CD4-positive, alpha-beta memory T cell (primary cell): ENCODE data around the gene PCDHB8. TPM values are rescaled to one million over a fixed set of nuclear protein-coding genes. Genes with fewer than 3 reads are reported as not detected.
"Not testable (repeated sequence)": the region's sequence is repeated elsewhere in the genome, so short reads cannot be mapped to it uniquely, and the experiment has no call there.

Experiments
- CTCF ChIA-PET: fragments of 350-600 bp; sonication (Branson Sonifier 250); formaldehyde crosslinking; loops from one replicate; lab custom pipeline; 2021; ENCODE audit warnings: inconsistent platforms; ENCODE audit not compliant: partially characterized antibody; lab: Charles Lee
- POLR2A ChIA-PET: fragments of 350-600 bp; sonication (Branson Sonifier 250); formaldehyde crosslinking; loops from one replicate; lab custom pipeline; 2021; ENCODE audit not compliant: partially characterized antibody; lab: Charles Lee
- DNase-seq, 5 donors: peaks; one replicate each; pipeline versions ENCODE4 v3.0.0 to v3.0.0-alpha.2; 2020 to 2022; ENCODE audit warnings: mixed read lengths in 1 of 5
- H3K27ac ChIP-seq: one replicate; pipeline ENCODE4 v1.7.0; 2013; ENCODE audit warnings: low read depth, low read length
- H3K27me3 ChIP-seq: 2 replicates; pipeline ENCODE4 v1.7.0; 2013; ENCODE audit warnings: mild to moderate bottlenecking, low read length, moderate library complexity; ENCODE audit not compliant: insufficient read depth
- H3K36me3 ChIP-seq: 2 replicates; pipeline ENCODE4 v1.7.0; 2013; ENCODE audit warnings: mild to moderate bottlenecking, low read length, moderate library complexity; ENCODE audit not compliant: insufficient read depth
- H3K4me1 ChIP-seq: 2 replicates; pipeline ENCODE4 v1.7.0; 2013; ENCODE audit warnings: mild to moderate bottlenecking, low read length, moderate library complexity; ENCODE audit not compliant: insufficient read depth
- H3K4me3 ChIP-seq, 2 donors: one replicate each; pipeline ENCODE4 v1.7.0; 2013; ENCODE audit warnings: low read length in 2 of 2, mild to moderate bottlenecking in 1 of 2
- H3K9me3 ChIP-seq, 2 donors: one replicate each; pipeline ENCODE4 v1.7.0; 2013; ENCODE audit warnings: low read length in 2 of 2, control low read depth in 1 of 2; ENCODE audit not compliant: control insufficient read depth in 1 of 2
- H3K27ac Mint-ChIP-seq, 7 donors: one replicate each; pipeline ENCODE4 v1.8.0; 2020 to 2021; ENCODE audit warnings: mixed read lengths in 7 of 7, mild to moderate bottlenecking in 6 of 7, inconsistent platforms in 3 of 7, moderate library complexity in 3 of 7
- H3K27me3 Mint-ChIP-seq, 2 donors: one replicate each; pipeline ENCODE4 v1.8.0; 2020 to 2021; ENCODE audit warnings: mixed read lengths in 2 of 2
- H3K36me3 Mint-ChIP-seq, 2 donors: one replicate each; pipeline ENCODE4 v1.8.0; 2020 to 2021; ENCODE audit warnings: mixed read lengths in 2 of 2, inconsistent platforms in 1 of 2, mild to moderate bottlenecking in 1 of 2
- H3K4me1 Mint-ChIP-seq, 4 donors: one replicate each; pipeline ENCODE4 v1.8.0; 2020 to 2021; ENCODE audit warnings: mixed read lengths in 4 of 4, mild to moderate bottlenecking in 1 of 4
- H3K4me3 Mint-ChIP-seq, 8 donors: one replicate each; pipeline ENCODE4 v1.8.0; 2020 to 2021; ENCODE audit warnings: mixed read lengths in 8 of 8, mild to moderate bottlenecking in 7 of 8, moderate library complexity in 6 of 8, inconsistent platforms in 3 of 8
- H3K9me3 Mint-ChIP-seq, 8 donors: one replicate each; pipeline ENCODE4 v1.8.0; 2020 to 2021; ENCODE audit warnings: mixed read lengths in 8 of 8, mild to moderate bottlenecking in 5 of 8, inconsistent platforms in 3 of 8, moderate library complexity in 1 of 8
- intact Hi-C: fragments of 100-400 bp; cut with micrococcal nuclease; formaldehyde crosslinking; loops from one replicate; pipeline ENCODE4 v1.15.1; 2023
- polyA plus RNA-seq, 2 donors: library from polyadenylated mRNA; unstranded; fragments of 300-500 nt; fragmentation: Illumina TruSeq; gene quantifications; one replicate each; pipeline ENCODE4 v1.2.3, GENCODE V29; 2021
- total RNA-seq, 2 experiments: library from RNA; stranded (reverse); gene quantifications; one replicate each; pipeline ENCODE4 v1.2.3, GENCODE V29; 2021

PCDHB8 gene
- total and polyA plus RNA-seq, 4 experiments from 2014 or later: not detected

DNA sequence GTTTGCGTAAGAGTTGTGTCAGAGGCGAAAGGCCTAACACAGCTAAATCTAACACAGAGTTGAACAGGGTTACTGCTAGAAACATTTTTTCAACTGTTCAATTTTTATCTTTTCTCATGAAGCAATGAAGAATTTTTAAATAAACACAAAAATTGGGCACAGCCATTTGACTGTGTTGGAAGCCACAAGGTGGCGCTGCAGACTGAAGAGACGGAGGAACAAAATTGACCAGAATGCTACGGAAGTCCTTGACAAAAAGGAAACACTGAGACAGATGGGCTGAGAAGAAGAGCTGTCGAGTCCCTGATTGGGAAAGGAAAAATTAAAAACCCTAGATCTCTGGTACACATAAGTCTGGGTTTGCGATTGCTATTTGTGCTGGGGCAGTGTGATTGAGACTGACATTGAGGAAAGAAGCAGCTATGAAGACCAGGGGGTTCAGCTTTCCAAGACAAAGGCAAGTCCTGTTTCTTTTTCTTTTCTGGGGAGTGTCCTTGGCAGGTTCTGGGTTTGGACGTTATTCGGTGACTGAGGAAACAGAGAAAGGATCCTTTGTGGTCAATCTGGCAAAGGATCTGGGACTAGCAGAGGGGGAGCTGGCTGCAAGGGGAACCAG is 9.4 kb downstream of the PCDHB8 start, which contains the start of gene PCDHB9:
TSS of gene PCDHB9 (plus strand) at position 265 of the 616 bp plus-strand sequence. CDS start at position 423, 158 bp downstream.
- H3K9me3 Mint-ChIP-seq: peaks cover 3 to 54% (median 33%) of the 10 kb centered on the region in 8 donors
- DNase-seq: peak; percentile 15 to 57 (median 22)
- H3K36me3 ChIP-seq: no peaks in the 10 kb centered on the region
- H3K4me3 Mint-ChIP-seq: peak within 1 kb of the TSS; percentile 5 to 75 (median 48)
- CTCF ChIA-PET: interaction anchor here (1.3 kb wide), 3 partner anchors 13 to 370 kb away, joined by 3 to 5 read pairs (median 3); no protein-coding TSS in a partner anchor
- H3K9me3 ChIP-seq: no peaks in the 10 kb centered on the region
- POLR2A ChIA-PET: no interaction called here
- H3K27ac ChIP-seq: no peak within 1 kb of the TSS
- H3K27ac Mint-ChIP-seq: no peak within 1 kb of the TSS
- intact Hi-C loops: loop anchor here (5.0 kb wide), 1 partner anchor 375 kb away; no protein-coding TSS in a partner anchor
- peaks cover 0 to 21% (median 5%) of the 10 kb centered on the region in 4 donors for H3K4me1 Mint-ChIP-seq
- no peak within 1 kb of the TSS for H3K4me3 ChIP-seq
- peaks cover 32 to 37% of the 10 kb centered on the region in 2 donors for H3K27me3 Mint-ChIP-seq
- H3K36me3 Mint-ChIP-seq: peaks cover 3 to 4% of the 10 kb centered on the region in 2 donors
- no peaks in the 10 kb centered on the region for H3K27me3 ChIP-seq
- no peaks in the 10 kb centered on the region for H3K4me1 ChIP-seq

- H3K9me3 Mint-ChIP-seq: peaks cover 2 to 57% (median 36%) of the 10 kb centered on the region in 8 donors
Measured at GRCh38 chr5:141188682-141189081, 11.1 kb downstream of the PCDHB8 start.

GRCh38 chr5:141189131-141189530 is 11.5 kb downstream of the PCDHB8 start:
- H3K4me3 ChIP-seq, H3K27ac ChIP-seq, DNase-seq, H3K27ac Mint-ChIP-seq, H3K27me3 ChIP-seq, H3K36me3 ChIP-seq, H3K9me3 ChIP-seq, POLR2A ChIA-PET, H3K4me3 Mint-ChIP-seq, H3K36me3 Mint-ChIP-seq, CTCF ChIA-PET, H3K4me1 ChIP-seq: not testable (repeated sequence)
- Mint-ChIP-seq H3K9me3 (peaks cover 2 to 57% (median 36%) of the 10 kb centered on the region in 8 donors), H3K4me1 (peaks cover 0 to 18% (median 6%) of the 10 kb centered on the region in 4 donors), H3K27me3 (peaks cover 29 to 31% of the 10 kb centered on the region in 2 donors)
- intact Hi-C loops: loop anchor here (5.0 kb wide), 1 partner anchor 373 kb away; no protein-coding TSS in a partner anchor

More at GRCh38 chr5:141188682-141189081, 11.1 kb downstream of the PCDHB8 start:
- POLR2A ChIA-PET, CTCF ChIA-PET, H3K36me3 Mint-ChIP-seq, H3K4me3 ChIP-seq, H3K9me3 ChIP-seq, H3K27ac Mint-ChIP-seq, H3K27me3 ChIP-seq, H3K4me1 ChIP-seq, H3K36me3 ChIP-seq, H3K27ac ChIP-seq, DNase-seq: not testable (repeated sequence)
- Mint-ChIP-seq H3K4me1 (peaks cover 0 to 18% (median 6%) of the 10 kb centered on the region in 4 donors), H3K27me3 (peaks cover 29 to 31% of the 10 kb centered on the region in 2 donors), H3K4me3 (peak overlapping the region in 1 of 8 donors; percentile 22)
- intact Hi-C loops: loop anchor here (5.0 kb wide), 1 partner anchor 374 kb away; no protein-coding TSS in a partner anchor

DNA sequence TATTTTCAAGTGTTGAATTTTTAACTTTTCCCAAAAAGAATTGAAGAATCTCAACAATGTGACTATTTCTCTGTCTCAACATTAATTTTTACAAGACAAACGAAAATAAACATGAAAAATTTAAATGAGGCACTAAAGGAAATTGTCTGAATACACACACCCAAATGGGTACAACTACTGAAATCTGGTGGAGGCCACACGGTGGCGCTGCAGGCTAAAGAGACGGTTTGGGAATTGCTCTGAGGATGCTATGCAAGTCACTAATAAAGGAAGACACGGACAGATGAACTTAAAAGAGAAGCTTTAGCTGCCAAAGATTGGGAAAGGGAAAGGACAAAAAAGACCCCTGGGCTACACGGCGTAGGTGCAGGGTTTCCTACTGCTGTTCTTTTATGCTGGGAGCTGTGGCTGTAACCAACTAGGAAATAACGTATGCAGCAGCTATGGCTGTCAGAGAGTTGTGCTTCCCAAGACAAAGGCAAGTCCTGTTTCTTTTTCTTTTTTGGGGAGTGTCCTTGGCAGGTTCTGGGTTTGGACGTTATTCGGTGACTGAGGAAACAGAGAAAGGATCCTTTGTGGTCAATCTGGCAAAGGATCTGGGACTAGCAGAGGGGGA is 14.6 kb downstream of the PCDHB8 start, which contains the start of gene PCDHB10:
TSS of gene PCDHB10 (plus strand) at position 244 of the 616 bp plus-strand sequence. CDS start at position 444, 200 bp downstream.
- no peaks in the 10 kb centered on the region for H3K27me3 ChIP-seq
- peaks cover 4 to 61% (median 47%) of the 10 kb centered on the region in 8 donors for H3K9me3 Mint-ChIP-seq
- peaks cover 3 to 5% of the 10 kb centered on the region in 2 donors for H3K36me3 Mint-ChIP-seq
- H3K27ac ChIP-seq: no peak within 1 kb of the TSS
- H3K27me3 Mint-ChIP-seq: peaks cover 22% of the 10 kb centered on the region in 2 donors
- POLR2A ChIA-PET: no interaction called here
- no peaks in the 10 kb centered on the region for H3K9me3 ChIP-seq
- peaks cover 0 to 12% (median 3%) of the 10 kb centered on the region in 4 donors for H3K4me1 Mint-ChIP-seq
- peak within 1 kb of the TSS in 3 of 8 donors; percentile 18 to 55 (median 44) for H3K4me3 Mint-ChIP-seq
- intact Hi-C loops: no loop called here
- H3K36me3 ChIP-seq: no peaks in the 10 kb centered on the region
- H3K27ac Mint-ChIP-seq: no peak within 1 kb of the TSS
- no peak within 1 kb of the TSS for H3K4me3 ChIP-seq
- no peaks in the 10 kb centered on the region for H3K4me1 ChIP-seq
- peak in 1 of 5 donors; percentile 44 for DNase-seq
- CTCF ChIA-PET: no interaction called here

- H3K4me1 Mint-ChIP-seq, H3K27me3 ChIP-seq, DNase-seq, H3K36me3 Mint-ChIP-seq, H3K27ac ChIP-seq, POLR2A ChIA-PET, H3K4me3 Mint-ChIP-seq, CTCF ChIA-PET, intact Hi-C loops, H3K4me3 ChIP-seq, H3K4me1 ChIP-seq, H3K36me3 ChIP-seq, H3K9me3 ChIP-seq: not testable (repeated sequence)
- Mint-ChIP-seq H3K27me3 (peaks cover 21 to 29% of the 10 kb centered on the region in 2 donors), H3K9me3 (peaks cover 3 to 72% (median 60%) of the 10 kb centered on the region in 8 donors), H3K27ac (peak overlapping the region in 1 of 7 donors; percentile 35)
Measured at GRCh38 chr5:141194332-141194731, 16.7 kb downstream of the PCDHB8 start.

GRCh38 chr5:141196363-141196762 is 18.8 kb downstream of the PCDHB8 start:
- Histone ChIP-seq H3K27me3 (no peaks in the 10 kb centered on the region), H3K36me3 (no peaks in the 10 kb centered on the region), H3K27ac (no peak overlapping the region), H3K4me3 (no peak overlapping the region), H3K4me1 (no peaks in the 10 kb centered on the region), H3K9me3 (no peaks in the 10 kb centered on the region)
- Mint-ChIP-seq H3K27me3 (peaks cover 25 to 30% of the 10 kb centered on the region in 2 donors), H3K36me3 (peaks cover 3 to 4% of the 10 kb centered on the region in 2 donors), H3K4me3 (no peak overlapping the region), H3K27ac (no peak overlapping the region), H3K4me1 (peaks cover 0 to 12% (median under 1%) of the 10 kb centered on the region in 4 donors), H3K9me3 (peaks cover 7 to 80% (median 69%) of the 10 kb centered on the region in 8 donors)
- intact Hi-C loops: no loop called here
- DNase-seq: no peak
- ChIA-PET POLR2A (no interaction called here), CTCF (interaction anchor here (1.2 kb wide), 1 partner anchor 27 kb away, joined by 3 read pairs; the partner anchor contains the start of gene PCDHB14)
